ENCODE data around the gene TLCD3B.

Gene TLCD3B

GRCh38 chr16:30065943-30066760, 35.1 kb upstream of the TLCD3B start:
- peaks cover 37% of the 10 kb centered on the region for H3K79me2 ChIP-seq
- H3K4me2 ChIP-seq (ENCODE audit: low read length): peak overlapping the region; percentile 64
- peak overlapping the region; percentile 70 for H2AFZ ChIP-seq
- H3K4me1 ChIP-seq: peaks cover 41% of the 10 kb centered on the region
- peak overlapping the region; percentile 99 for H3K27ac ChIP-seq
- H3K27me3 ChIP-seq (ENCODE audit: control insufficient read depth, insufficient read depth, low read length): no peaks in the 10 kb centered on the region
- TF ChIP-seq, protein P1, sequence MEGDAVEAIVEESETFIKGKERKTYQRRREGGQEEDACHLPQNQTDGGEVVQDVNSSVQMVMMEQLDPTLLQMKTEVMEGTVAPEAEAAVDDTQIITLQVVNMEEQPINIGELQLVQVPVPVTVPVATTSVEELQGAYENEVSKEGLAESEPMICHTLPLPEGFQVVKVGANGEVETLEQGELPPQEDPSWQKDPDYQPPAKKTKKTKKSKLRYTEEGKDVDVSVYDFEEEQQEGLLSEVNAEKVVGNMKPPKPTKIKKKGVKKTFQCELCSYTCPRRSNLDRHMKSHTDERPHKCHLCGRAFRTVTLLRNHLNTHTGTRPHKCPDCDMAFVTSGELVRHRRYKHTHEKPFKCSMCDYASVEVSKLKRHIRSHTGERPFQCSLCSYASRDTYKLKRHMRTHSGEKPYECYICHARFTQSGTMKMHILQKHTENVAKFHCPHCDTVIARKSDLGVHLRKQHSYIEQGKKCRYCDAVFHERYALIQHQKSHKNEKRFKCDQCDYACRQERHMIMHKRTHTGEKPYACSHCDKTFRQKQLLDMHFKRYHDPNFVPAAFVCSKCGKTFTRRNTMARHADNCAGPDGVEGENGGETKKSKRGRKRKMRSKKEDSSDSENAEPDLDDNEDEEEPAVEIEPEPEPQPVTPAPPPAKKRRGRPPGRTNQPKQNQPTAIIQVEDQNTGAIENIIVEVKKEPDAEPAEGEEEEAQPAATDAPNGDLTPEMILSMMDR (IDR thresholded peaks at IDR 0.05): no peak
- peak overlapping the region; percentile 98 for H3K9ac ChIP-seq
- H3K36me3 ChIP-seq (ENCODE audit: control insufficient read depth, insufficient read depth, low read length): peaks cover 5% of the 10 kb centered on the region
- no peaks in the 10 kb centered on the region for H3K9me3 ChIP-seq (ENCODE audit: control insufficient read depth, low read length)
- peak overlapping the region; percentile 100 for H3K4me3 ChIP-seq (ENCODE audit: low read depth, low read length)

DNA sequence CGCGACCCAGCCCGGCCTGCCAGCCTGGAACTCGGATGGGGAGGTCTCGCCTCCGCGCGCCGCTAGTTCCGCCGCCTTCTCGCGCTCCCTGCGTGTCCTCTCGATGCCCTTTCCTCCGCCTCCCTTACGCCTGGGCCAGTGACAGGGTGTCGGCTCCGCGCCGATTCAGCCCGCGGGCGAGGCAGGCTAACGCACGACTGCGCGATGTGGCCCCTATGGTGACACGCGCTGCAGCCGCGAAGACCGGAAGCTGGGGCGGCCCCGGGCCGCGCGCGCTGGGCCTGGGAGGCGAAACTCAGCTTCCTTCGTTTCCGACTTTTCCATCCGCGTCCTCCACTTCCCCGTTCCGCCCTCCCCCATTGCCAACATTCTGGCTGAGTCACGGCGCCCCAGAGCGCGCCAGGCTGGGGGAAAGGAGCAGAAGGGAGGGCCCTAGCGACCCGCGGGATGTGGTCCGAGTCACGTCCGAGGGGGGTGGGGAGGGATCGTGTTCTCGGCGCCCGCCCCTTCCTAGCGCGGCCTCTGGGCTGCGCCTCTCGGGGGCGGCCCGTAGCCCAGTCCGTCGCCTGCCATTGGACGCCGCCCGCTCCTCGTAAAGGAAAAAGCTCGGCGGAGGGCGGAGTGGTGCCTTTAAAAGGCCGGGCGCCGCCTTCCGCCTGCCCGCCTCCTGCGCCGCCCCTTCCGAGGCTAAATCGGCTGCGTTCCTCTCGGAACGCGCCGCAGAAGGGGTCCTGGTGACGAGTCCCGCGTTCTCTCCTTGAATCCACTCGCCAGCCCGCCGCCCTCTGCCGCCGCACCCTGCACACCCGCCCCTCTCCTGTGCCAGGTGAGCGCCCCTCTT, 34.3 kb upstream of the TLCD3B start, which contains the start of gene ALDOA:
Gene ALDOA, plus strand, starts transcription at position 659 of the 841 bp plus-strand sequence. CDS start 1,138 bp downstream, outside the sequence.
- H3K9ac ChIP-seq: peak within 1 kb of the TSS; percentile 98
- H3K4me2 ChIP-seq (ENCODE audit: low read length): peak within 1 kb of the TSS; percentile 64
- H3K4me1 ChIP-seq: peaks cover 49% of the 10 kb centered on the region
- H3K9me3 ChIP-seq (ENCODE audit: control insufficient read depth, low read length): no peaks in the 10 kb centered on the region
- H3K27ac ChIP-seq: peak within 1 kb of the TSS; percentile 99
- no peaks in the 10 kb centered on the region for H3K27me3 ChIP-seq (ENCODE audit: control insufficient read depth, insufficient read depth, low read length)
- TF ChIP-seq, protein P1 (IDR thresholded peaks at IDR 0.05): peak; percentile 10
- H3K4me3 ChIP-seq (ENCODE audit: low read depth, low read length): peak within 1 kb of the TSS; percentile 100
- H3K79me2 ChIP-seq: peaks cover 37% of the 10 kb centered on the region
- peak within 1 kb of the TSS; percentile 84 for H2AFZ ChIP-seq
- peaks cover 5% of the 10 kb centered on the region for H3K36me3 ChIP-seq (ENCODE audit: control insufficient read depth, insufficient read depth, low read length)

GRCh38 chr16:30064729-30065101, 33.6 kb upstream of the TLCD3B start:
- Histone ChIP-seq H3K9ac (peak overlapping the region; percentile 78), H3K36me3 (ENCODE audit: control insufficient read depth, insufficient read depth, low read length) (peaks cover 5% of the 10 kb centered on the region), H3K9me3 (ENCODE audit: control insufficient read depth, low read length) (no peaks in the 10 kb centered on the region), H3K79me2 (peaks cover 37% of the 10 kb centered on the region), H3K4me1 (peaks cover 44% of the 10 kb centered on the region), H3K4me3 (ENCODE audit: low read depth, low read length) (peak overlapping the region; percentile 100), H3K27me3 (ENCODE audit: control insufficient read depth, insufficient read depth, low read length) (no peaks in the 10 kb centered on the region), H3K27ac (peak overlapping the region; percentile 99), H3K4me2 (ENCODE audit: low read length) (peak overlapping the region; percentile 64), H2AFZ (peak overlapping the region; percentile 84)
- TF ChIP-seq, protein P1 (IDR thresholded peaks at IDR 0.05): no peak

DNA sequence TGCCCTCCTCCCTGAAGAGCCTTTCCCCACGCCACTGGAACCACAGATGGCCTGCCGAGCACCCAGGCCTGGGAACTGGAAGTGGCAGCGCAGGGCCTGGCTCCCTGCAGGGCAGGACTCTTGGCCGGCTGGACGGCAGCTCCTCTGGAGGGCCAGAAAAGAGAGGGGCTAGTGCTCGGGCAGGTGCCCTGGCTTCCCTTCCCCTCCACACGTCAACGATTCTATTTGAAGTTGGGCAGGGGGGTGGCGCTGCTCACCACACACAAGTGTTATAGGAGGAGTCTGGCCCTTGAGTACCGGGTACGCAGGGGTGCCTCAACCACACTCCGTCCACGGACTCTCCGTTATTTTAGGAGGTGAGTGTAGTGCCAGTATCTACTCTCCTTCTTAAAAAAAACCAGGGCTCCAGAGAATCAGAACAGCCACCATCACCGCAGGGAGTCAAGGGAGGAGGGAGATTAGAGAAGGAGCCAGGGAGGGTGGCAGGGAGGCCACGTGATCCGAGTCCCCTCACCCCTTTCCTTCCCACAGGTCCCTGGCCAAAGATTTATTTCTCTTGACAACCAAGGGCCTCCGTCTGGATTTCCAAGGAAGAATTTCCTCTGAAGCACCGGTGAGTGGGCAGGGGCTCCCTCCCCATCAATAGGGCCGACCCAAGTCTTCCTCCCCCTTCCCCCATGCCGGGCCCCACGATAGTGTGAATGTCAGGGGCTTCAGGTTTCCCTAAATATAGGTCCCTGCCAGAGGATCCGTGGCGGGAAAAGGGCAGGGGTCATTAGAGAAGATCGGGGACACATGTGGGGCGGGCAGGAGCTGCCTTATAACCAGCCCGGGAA, 33.0 kb upstream of the TLCD3B start:
- no peaks in the 10 kb centered on the region for H3K9me3 ChIP-seq (ENCODE audit: control insufficient read depth, low read length)
- H3K27me3 ChIP-seq (ENCODE audit: control insufficient read depth, insufficient read depth, low read length): no peaks in the 10 kb centered on the region
- H3K79me2 ChIP-seq: peaks cover 34% of the 10 kb centered on the region
- H3K4me3 ChIP-seq (ENCODE audit: low read depth, low read length): peak overlapping the region; percentile 100
- H3K27ac ChIP-seq: peak overlapping the region; percentile 99
- peaks cover 38% of the 10 kb centered on the region for H3K4me1 ChIP-seq
- H2AFZ ChIP-seq: peak overlapping the region; percentile 84
- peak overlapping the region; percentile 78 for H3K9ac ChIP-seq
- TF ChIP-seq, protein P1 (IDR thresholded peaks at IDR 0.05): no peak
- peak overlapping the region; percentile 64 for H3K4me2 ChIP-seq (ENCODE audit: low read length)
- H3K36me3 ChIP-seq (ENCODE audit: control insufficient read depth, insufficient read depth, low read length): peaks cover 5% of the 10 kb centered on the region

All from parathyroid adenoma (tissue), 2 donors.